GM12878 (cell line): ENCODE data around the gene CDCP1. TPM values are rescaled to one million over a fixed set of nuclear protein-coding genes. Genes with fewer than 3 reads are reported as not detected.

ENCODE experiments used
- BACH1 ChIP-seq: fragments of 450-650 bp; IDR thresholded peaks from 2 replicates; pipeline ENCODE4 v1.6.1; 2017; ENCODE audit warnings: mild to moderate bottlenecking, borderline replicate concordance
- BCLAF1 ChIP-seq: fragments of 450-650 bp; IDR thresholded peaks from 2 replicates; pipeline ENCODE4 v1.6.1; 2017; ENCODE audit warnings: antibody characterized with exemption, mild to moderate bottlenecking, moderate library complexity
- ELK1 ChIP-seq: IDR thresholded peaks from 2 replicates; pipeline ENCODE4 v1.6.1; 2012; ENCODE audit warnings: low read depth, low read length, improper control_type of control experiment
- IKZF2 ChIP-seq, 2 experiments: fragments of 450-650 bp; IDR thresholded peaks; 2 replicates each; pipeline ENCODE4 v1.6.1; 2017; ENCODE audit warnings: mild to moderate bottlenecking in 2 of 2, moderate library complexity in 2 of 2
- KDM1A ChIP-seq: fragments of 200-600 bp; sonication (generic); IDR thresholded peaks from 2 replicates; pipeline ENCODE4 v1.6.1; 2016; ENCODE audit warnings: borderline replicate concordance
- MEF2B ChIP-seq: fragments of 450-650 bp; IDR thresholded peaks from 2 replicates; pipeline ENCODE4 v1.6.1; 2018; ENCODE audit warnings: mild to moderate bottlenecking, moderate library complexity; ENCODE audit not compliant: partially characterized antibody, poor library complexity, severe bottlenecking
- MLLT1 ChIP-seq: fragments of 450-650 bp; IDR thresholded peaks from 2 replicates; pipeline ENCODE4 v1.6.1; 2016; ENCODE audit warnings: mild to moderate bottlenecking
- MTA2 ChIP-seq: fragments of 450-650 bp; IDR thresholded peaks from 2 replicates; pipeline ENCODE4 v1.6.1; 2016; ENCODE audit warnings: low read depth, mild to moderate bottlenecking, moderate library complexity
- NBN ChIP-seq: fragments of 450-650 bp; IDR thresholded peaks from 2 replicates; pipeline ENCODE4 v1.6.1; 2016
- PML ChIP-seq: IDR thresholded peaks from 2 replicates; pipeline ENCODE4 v1.6.1; 2012; ENCODE audit warnings: low read length, inconsistent platforms
- RB1 ChIP-seq: fragments of 450-650 bp; formaldehyde crosslinking; IDR thresholded peaks from 2 replicates; pipeline ENCODE4 v1.6.1; 2017; ENCODE audit warnings: mild to moderate bottlenecking, borderline replicate concordance
- RUNX3 ChIP-seq: IDR thresholded peaks from 2 replicates; pipeline ENCODE4 v1.6.1; 2012; ENCODE audit warnings: low read length, inconsistent platforms
- SIX5 ChIP-seq: IDR thresholded peaks from 2 replicates; pipeline ENCODE4 v1.6.1; 2011; ENCODE audit warnings: mild to moderate bottlenecking, low read depth, low read length, moderate library complexity; ENCODE audit not compliant: severe bottlenecking
- SMARCA5 ChIP-seq: fragments of 450-650 bp; IDR thresholded peaks from 2 replicates; pipeline ENCODE4 v1.6.1; 2017; ENCODE audit warnings: mild to moderate bottlenecking
- SP1 ChIP-seq: IDR thresholded peaks from one replicate; pipeline ENCODE4 v1.6.1; 2011; ENCODE audit warnings: low read depth, low read length
- SPI1 ChIP-seq: IDR thresholded peaks from 2 replicates; pipeline ENCODE4 v1.6.1; 2011; ENCODE audit warnings: low read depth, mild to moderate bottlenecking, low read length, moderate library complexity, borderline replicate concordance; ENCODE audit not compliant: insufficient read depth
- TCF3 ChIP-seq: IDR thresholded peaks from 2 replicates; pipeline ENCODE4 v1.6.1; 2012; ENCODE audit warnings: low read depth, mild to moderate bottlenecking, low read length, borderline replicate concordance; ENCODE audit not compliant: insufficient read depth
- USF2 ChIP-seq: IDR thresholded peaks from 2 replicates; pipeline ENCODE4 v1.6.1; 2011; ENCODE audit warnings: low read depth, low read length, improper control_type of control experiment, borderline replicate concordance
- ZNF24 ChIP-seq: fragments of 450-650 bp; IDR thresholded peaks from 2 replicates; pipeline ENCODE4 v1.6.1; 2017; ENCODE audit warnings: antibody characterized with exemption, mild to moderate bottlenecking
- ZNF687 ChIP-seq: fragments of 450-650 bp; IDR thresholded peaks from 2 replicates; pipeline ENCODE4 v1.6.1; 2017; ENCODE audit warnings: mild to moderate bottlenecking, moderate library complexity
- polyA plus RNA-seq, 11 experiments: library from polyadenylated mRNA; depleted of rRNA in 4 of 11; unstranded in 6 of 11; stranded (reverse) in 5 of 11; fragments of >200 nt; fragmentation: Nextera tagmentation in 4 of 11; fragmentation: Illumina TruSeq in 1 of 11; extraction: Ambion mirVana in 4 of 11; extraction: Trizol in 1 of 11; gene quantifications; 1 replicate in 1 of 11; 2 replicates in 10 of 11; pipeline versions ENCODE4 v1.2.1 to v1.2.3, GENCODE V29; 2011 to 2016; ENCODE audit warnings: inconsistent platforms in 2 of 11, missing spikeins in 2 of 11, low read depth in 1 of 11
- total RNA-seq, 4 experiments: library from RNA; depleted of rRNA in 3 of 4; stranded (reverse); fragments of >200 nt in 3 of 4; fragmentation: Illumina TruSeq in 1 of 4; extraction: Trizol in 1 of 4; gene quantifications; 2 replicates each; pipeline versions ENCODE4 v1.2.1 to v1.2.3, GENCODE V29; 2013 to 2021

CDCP1 gene
- total and polyA plus RNA-seq, 10 of the 15 experiments (the other 5 are each of a cell fraction or from before 2014, with no cell fraction given): 0.35 to 2.2 (median 0.86) TPM

GRCh38 chr3:45109771-45110508, 36.2 kb downstream of the CDCP1 start (continued):
- no peak for TF ChIP-seq MLLT1
- TF ChIP-seq KDM1A: no peak
- no peak for TF ChIP-seq BCLAF1
- TF ChIP-seq NBN: 0 out of 2 replicates have a peak, but pooled peaks have one; percentile 23
- peak; percentile 66; the same call in 1 of the 2 replicates for TF ChIP-seq SPI1
- no peak for TF ChIP-seq PML
- no peak for TF ChIP-seq ELK1
- TF ChIP-seq MEF2B: peak; percentile 19
- no peak for TF ChIP-seq ZNF24
- TF ChIP-seq RB1: no peak
- TF ChIP-seq ZNF687: 0 out of 2 replicates have a peak, but pooled peaks have one; percentile 19
- no peak for TF ChIP-seq TCF3
- TF ChIP-seq RUNX3: no peak
- no peak for TF ChIP-seq USF2
- TF ChIP-seq SP1: no peak
- TF ChIP-seq MTA2: peak; percentile 36; the same call in 1 of the 2 replicates
- no peak for TF ChIP-seq SIX5
- TF ChIP-seq BACH1: 0 out of 2 replicates have a peak, but pooled peaks have one; percentile 18
- TF ChIP-seq IKZF2 (IDR thresholded peaks at IDR 0.05): peak; percentile 74 to 83; a peak in 3 of 4 replicates
- TF ChIP-seq SMARCA5: peak; percentile 75; the same call in 1 of the 2 replicates
